AG09319 (cell line): ENCODE measurements around the gene ERC2.

ENCODE experiments used
- DNase-seq: peaks from one replicate; pipeline ENCODE4 v3.0.0-alpha.2; 2010; ENCODE audit warnings: low read depth; ENCODE audit errors: extremely low read depth
- TF ChIP-seq, protein P1 (sequence below): IDR thresholded peaks from 2 replicates; pipeline ENCODE4 v1.5.1; 2011; ENCODE audit warnings: low read depth, mild to moderate bottlenecking, inconsistent platforms, low read length, moderate library complexity

Gene ERC2

DNA sequence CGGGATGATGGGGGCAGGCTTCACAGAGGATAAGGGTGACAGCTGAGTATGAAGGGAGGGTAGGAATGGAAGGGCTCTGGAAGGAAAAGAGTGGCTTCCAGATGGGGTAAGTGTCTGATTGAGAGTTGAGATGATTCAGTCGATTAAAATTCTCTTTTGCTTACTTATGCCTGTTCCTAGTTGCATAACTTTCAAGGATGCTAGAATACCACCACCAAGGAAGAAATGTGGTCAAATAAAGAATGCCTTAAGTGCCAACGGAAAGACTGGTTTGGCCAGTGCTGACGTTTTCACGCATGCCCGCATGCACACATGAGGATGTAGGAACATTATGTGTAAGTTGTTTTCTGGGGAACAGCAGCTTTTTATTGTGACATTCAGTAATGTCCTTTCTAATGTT lies 717.7 kb downstream of the ERC2 start:
- TF ChIP-seq, protein P1, sequence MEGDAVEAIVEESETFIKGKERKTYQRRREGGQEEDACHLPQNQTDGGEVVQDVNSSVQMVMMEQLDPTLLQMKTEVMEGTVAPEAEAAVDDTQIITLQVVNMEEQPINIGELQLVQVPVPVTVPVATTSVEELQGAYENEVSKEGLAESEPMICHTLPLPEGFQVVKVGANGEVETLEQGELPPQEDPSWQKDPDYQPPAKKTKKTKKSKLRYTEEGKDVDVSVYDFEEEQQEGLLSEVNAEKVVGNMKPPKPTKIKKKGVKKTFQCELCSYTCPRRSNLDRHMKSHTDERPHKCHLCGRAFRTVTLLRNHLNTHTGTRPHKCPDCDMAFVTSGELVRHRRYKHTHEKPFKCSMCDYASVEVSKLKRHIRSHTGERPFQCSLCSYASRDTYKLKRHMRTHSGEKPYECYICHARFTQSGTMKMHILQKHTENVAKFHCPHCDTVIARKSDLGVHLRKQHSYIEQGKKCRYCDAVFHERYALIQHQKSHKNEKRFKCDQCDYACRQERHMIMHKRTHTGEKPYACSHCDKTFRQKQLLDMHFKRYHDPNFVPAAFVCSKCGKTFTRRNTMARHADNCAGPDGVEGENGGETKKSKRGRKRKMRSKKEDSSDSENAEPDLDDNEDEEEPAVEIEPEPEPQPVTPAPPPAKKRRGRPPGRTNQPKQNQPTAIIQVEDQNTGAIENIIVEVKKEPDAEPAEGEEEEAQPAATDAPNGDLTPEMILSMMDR, result no peak
- DNase-seq, result peak; percentile 72

DNA sequence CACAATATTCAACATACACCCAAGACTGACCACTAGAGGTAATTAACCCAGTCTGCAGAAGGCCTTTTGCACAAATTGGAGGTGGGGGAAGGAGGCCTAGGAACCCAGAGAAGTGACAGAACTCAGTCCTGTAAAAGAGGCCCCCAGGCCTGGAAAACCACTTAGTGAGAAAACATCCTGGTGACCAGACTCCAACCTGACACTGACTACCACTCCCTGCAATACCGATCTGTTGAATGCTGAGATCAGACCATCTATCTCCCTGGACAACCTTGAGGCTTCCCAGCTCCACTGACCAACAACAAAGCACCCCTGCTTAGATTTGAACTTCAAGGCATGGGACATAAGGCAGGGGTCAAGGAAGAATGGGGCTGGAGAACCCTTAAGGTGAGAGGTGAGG lies 719.2 kb downstream of the ERC2 start:
- no peak for DNase-seq
- TF ChIP-seq, protein P1, result no peak

DNA sequence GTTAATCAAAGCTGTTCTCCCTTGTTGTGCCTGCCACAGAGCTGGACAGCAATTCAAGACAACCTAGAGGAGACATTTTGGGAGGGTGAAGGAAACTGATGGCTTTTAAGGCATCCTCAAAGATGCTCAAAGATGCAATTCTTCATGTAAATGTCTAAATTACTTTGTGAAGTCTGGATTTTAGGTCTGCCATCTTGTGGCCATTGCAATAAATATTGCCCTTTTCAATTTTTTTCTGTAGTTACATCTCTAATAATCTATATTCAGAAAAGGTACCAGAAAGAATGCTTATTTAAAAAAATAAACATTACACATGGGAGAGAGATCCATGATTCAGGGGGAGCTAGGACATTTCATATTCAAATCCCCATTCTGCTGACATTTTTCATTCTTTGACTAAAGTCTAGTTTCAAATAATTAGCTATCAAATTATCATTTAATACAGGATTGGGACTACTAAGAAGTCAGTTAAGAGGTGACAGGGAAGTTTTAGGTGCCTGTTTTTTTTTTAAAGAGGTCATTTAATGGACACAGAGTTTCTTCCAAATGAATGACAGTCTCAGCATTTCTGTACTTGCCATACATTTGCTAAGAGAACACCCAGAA lies 721.4 kb downstream of the ERC2 start:
- TF ChIP-seq, protein P1, result peak; percentile 45
- DNase-seq, result no peak

DNA sequence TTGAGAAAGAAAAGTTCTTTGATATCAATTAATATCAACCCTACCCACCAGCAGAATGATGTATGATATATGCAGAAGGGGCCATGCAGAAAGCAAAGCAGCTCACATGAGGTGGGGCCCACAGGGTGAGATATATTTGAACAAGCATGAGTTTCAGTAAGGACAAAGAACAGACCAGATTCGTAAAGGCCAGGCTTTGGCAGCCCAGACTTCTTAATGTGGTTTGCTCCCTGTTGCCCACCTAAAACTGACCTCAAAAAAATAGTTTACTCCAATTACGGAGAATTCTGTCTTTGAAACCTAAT lies 725.5 kb downstream of the ERC2 start:
- DNase-seq, result no peak
- TF ChIP-seq, protein P1, result no peak

DNA sequence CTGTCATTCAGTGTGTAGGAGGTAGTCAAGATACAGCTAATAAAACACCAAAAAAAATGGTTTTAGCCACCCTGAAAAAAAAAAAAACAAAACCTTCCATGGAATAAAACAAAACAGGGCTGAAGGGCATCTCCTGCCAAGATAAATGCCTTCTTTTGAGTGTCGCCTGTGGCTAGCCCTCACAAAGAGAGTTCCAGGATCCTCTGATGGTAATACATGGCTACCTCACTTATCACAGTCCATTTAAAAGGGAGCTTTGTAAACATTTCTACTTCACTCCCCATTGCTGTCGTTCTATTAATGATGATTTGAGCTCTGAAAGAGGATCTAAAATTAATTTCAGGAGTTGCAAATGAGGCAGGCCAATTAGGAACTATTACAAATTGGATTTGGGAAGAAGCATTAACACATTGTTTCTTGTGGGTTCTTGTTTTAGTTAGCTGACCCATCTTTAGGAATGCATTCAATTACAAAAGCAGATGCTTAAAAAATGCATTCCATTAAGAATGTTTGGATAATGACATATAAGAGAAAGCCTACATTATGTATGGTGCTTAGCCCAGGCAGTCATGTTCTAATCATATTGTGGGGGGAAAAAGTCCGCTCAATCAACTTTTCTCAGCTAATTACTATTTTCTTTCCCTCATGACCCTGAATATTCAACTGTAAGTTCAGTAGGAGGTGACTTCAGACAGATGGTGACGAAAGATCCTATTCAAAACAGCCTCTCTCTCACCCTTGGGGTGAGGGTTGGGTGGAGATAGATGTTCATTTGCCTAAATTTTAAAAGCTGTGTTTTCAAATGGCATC lies 726.0 kb downstream of the ERC2 start:
- TF ChIP-seq, protein P1, result no peak
- no peak for DNase-seq

DNA sequence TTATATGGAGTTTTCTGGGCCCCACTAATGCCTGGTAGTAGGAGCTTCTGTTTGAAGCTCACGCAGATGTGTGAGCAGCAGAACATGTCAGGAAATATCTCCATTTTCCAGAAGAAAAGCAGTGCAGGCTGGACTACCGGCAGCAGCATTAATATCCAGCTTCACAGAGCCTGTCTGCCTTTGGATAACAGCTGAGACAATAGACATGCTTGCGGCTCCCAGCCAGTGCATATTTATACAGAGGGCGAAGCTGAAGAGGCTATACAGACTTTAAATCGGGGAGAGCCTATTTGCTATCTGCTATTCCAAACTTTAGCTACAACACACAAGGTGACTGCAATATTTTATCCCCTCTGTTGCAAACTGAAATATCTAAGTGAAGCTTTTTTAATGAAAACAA lies 731.1 kb downstream of the ERC2 start:
- TF ChIP-seq, protein P1, result no peak
- no peak for DNase-seq

DNA sequence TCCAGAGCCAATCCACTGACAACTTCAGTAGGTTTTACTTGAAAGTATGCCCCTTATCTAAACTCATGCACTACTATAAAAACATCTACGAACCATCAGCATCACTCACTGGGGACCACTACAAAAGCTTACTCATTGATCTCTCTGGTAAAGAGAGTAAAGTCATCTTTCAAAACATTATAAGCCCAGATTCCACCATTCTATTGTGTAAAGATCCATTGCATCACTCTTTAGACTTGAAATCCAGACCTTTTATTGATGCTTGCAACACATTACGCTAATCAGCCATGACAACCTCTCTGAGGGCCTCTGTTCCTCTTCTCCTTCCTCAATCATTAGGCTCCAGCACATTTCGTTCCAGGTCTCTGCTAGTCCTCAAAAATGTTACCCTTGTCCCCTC lies 732.3 kb downstream of the ERC2 start:
- no peak for DNase-seq

More for the DNA sequence above, 732.3 kb downstream of the ERC2 start:
- TF ChIP-seq, protein P1, result no peak
